Transverse colon (tissue), 4 donors: ENCODE measurements around the gene ARHGAP12. TPM values are rescaled to one million over a fixed set of nuclear protein-coding genes. Genes with fewer than 3 reads are reported as not detected.

Source experiments
- DNase-seq: peaks from one replicate; pipeline ENCODE4 v3.0.0-alpha.2; 2019
- H3K27ac ChIP-seq, 4 donors: fragments of 200-600 bp; sonication (generic); 2 replicates each; pipeline ENCODE4 v1.5.1; 2016 to 2018; ENCODE audit warnings: inconsistent platforms in 4 of 4
- H3K27me3 ChIP-seq: fragments of 200-600 bp; sonication (generic); 2 replicates; pipeline ENCODE4 v1.5.1; 2017; ENCODE audit warnings: inconsistent platforms
- H3K36me3 ChIP-seq, 4 donors: fragments of 200-600 bp; sonication (generic); 2 replicates each; pipeline ENCODE4 v1.5.1; 2017 to 2019; ENCODE audit warnings: inconsistent platforms in 4 of 4
- H3K4me1 ChIP-seq, 4 donors: fragments of 200-600 bp; sonication (generic); 2 replicates each; pipeline ENCODE4 v1.5.1; 2017 to 2020; ENCODE audit warnings: inconsistent platforms in 4 of 4
- H3K4me3 ChIP-seq, 4 donors: fragments of 200-600 bp; sonication (generic); 1 replicate in 1 of 4; 2 replicates in 3 of 4; pipeline versions ENCODE4 v1.5.1 to v1.6.1; 2017 to 2019; ENCODE audit warnings: inconsistent platforms in 4 of 4
- H3K9me3 ChIP-seq, 2 donors: fragments of 200-600 bp; sonication (generic); 2 replicates each; pipeline ENCODE4 v1.5.1; 2017 to 2019; ENCODE audit warnings: inconsistent platforms in 2 of 2
- EP300 ChIP-seq: sonication (generic); formaldehyde crosslinking; IDR thresholded peaks from one replicate; pipeline ENCODE4 v1.6.1; 2017; ENCODE audit warnings: antibody characterized with exemption, low read depth
- POLR2A ChIP-seq: fragments of 450-650 bp; IDR thresholded peaks from one replicate; pipeline ENCODE4 v1.6.1; 2016; ENCODE audit warnings: antibody characterized with exemption, mild to moderate bottlenecking, moderate library complexity
- POLR2AphosphoS5 ChIP-seq, 3 donors: sonication (generic); formaldehyde crosslinking; IDR thresholded peaks; one replicate each; pipeline ENCODE4 v1.6.1; 2016; ENCODE audit warnings: antibody characterized with exemption in 3 of 3
- WGBS, 2 donors: methylation state at CpG; one replicate each; pipeline ENCODE4 v1.1.5; 2018; ENCODE audit warnings: low coverage in 1 of 2; 5-methylcytosine and 5-hydroxymethylcytosine counted together
- in situ Hi-C, 4 donors: fragments of 200-750 bp; cut with MboI; loops; one replicate each; pipeline versions ENCODE4 v1.15.0 to v1.15.1; 2017; ENCODE audit warnings: low sequenced_read_pairs in 3 of 4, low pct_ligation_motif_present in 1 of 4, low pct_unique_long_range_greater_than_20kb in 1 of 4
- intact Hi-C: fragments of 100-400 bp; cut with DNase I; formaldehyde crosslinking; loops from one replicate; pipeline ENCODE4 v1.15.1; 2023; ENCODE audit warnings: low total_unique reads
- total RNA-seq, 4 donors: library from RNA; depleted of rRNA; stranded (reverse); fragments of >200 nt; gene quantifications; one replicate each; pipeline ENCODE4 v1.1.0, GENCODE V29; 2016
- TF ChIP-seq, protein P1 (sequence below), 5 experiments: fragments of 200-600 bp in 3 of 5; fragments of 450-650 bp in 2 of 5; sonication (generic) in 3 of 5; IDR thresholded peaks; 1 replicate in 2 of 5; 2 replicates in 3 of 5; pipeline ENCODE4 v1.5.1; 2016 to 2017; ENCODE audit warnings: antibody characterized with exemption in 5 of 5, inconsistent platforms in 3 of 5, mild to moderate bottlenecking in 2 of 5, moderate library complexity in 1 of 5

Gene ARHGAP12
- total RNA-seq, 4 donors from 2014 or later = 19.9 to 60.5 (median 46.1) TPM

- intact Hi-C loops (no loop called here), in situ Hi-C loops (no loop called here)
- H3K9me3 ChIP-seq = no peaks in the 10 kb centered on the region
- no peak overlapping the region for H3K4me3 ChIP-seq
- H3K27ac ChIP-seq = peak overlapping the region; percentile 61 to 72 (median 66)
- DNase-seq = no peak
- TF ChIP-seq POLR2AphosphoS5 (IDR thresholded peaks at IDR 0.05) (peak in 1 of 3 donors; percentile 20), EP300 (no peak)
- H3K4me1 ChIP-seq = peaks cover 0 to 18% (median 9%) of the 10 kb centered on the region in 4 donors
- 19 to 27% methylated on average over 5 of the region's 5 CpGs for WGBS, 2 donors
- no peaks in the 10 kb centered on the region for H3K36me3 ChIP-seq
- H3K27me3 ChIP-seq = no peaks in the 10 kb centered on the region
Measured at GRCh38 chr10:31936933-31937332, 8.3 kb upstream of the ARHGAP12 start.

GRCh38 chr10:31936086-31936485 lies 7.5 kb upstream of the ARHGAP12 start:
- TF ChIP-seq POLR2AphosphoS5 (IDR thresholded peaks at IDR 0.05) (no peak), POLR2A (no peak), EP300 (no peak)
- TF ChIP-seq, protein P1, sequence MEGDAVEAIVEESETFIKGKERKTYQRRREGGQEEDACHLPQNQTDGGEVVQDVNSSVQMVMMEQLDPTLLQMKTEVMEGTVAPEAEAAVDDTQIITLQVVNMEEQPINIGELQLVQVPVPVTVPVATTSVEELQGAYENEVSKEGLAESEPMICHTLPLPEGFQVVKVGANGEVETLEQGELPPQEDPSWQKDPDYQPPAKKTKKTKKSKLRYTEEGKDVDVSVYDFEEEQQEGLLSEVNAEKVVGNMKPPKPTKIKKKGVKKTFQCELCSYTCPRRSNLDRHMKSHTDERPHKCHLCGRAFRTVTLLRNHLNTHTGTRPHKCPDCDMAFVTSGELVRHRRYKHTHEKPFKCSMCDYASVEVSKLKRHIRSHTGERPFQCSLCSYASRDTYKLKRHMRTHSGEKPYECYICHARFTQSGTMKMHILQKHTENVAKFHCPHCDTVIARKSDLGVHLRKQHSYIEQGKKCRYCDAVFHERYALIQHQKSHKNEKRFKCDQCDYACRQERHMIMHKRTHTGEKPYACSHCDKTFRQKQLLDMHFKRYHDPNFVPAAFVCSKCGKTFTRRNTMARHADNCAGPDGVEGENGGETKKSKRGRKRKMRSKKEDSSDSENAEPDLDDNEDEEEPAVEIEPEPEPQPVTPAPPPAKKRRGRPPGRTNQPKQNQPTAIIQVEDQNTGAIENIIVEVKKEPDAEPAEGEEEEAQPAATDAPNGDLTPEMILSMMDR (IDR thresholded peaks at IDR 0.05) = no peak
- no peaks in the 10 kb centered on the region for H3K36me3 ChIP-seq
- H3K4me3 ChIP-seq = no peak overlapping the region
- intact Hi-C loops = no loop called here
- in situ Hi-C loops = no loop called here
- peaks cover 0 to 16% (median 9%) of the 10 kb centered on the region in 4 donors for H3K4me1 ChIP-seq
- H3K9me3 ChIP-seq = no peaks in the 10 kb centered on the region
- WGBS, 2 donors = 80 to 89% methylated on average over 1 of the region's 1 CpG
- H3K27me3 ChIP-seq = no peaks in the 10 kb centered on the region
- no peak overlapping the region for H3K27ac ChIP-seq
- no peak for DNase-seq

DNA sequence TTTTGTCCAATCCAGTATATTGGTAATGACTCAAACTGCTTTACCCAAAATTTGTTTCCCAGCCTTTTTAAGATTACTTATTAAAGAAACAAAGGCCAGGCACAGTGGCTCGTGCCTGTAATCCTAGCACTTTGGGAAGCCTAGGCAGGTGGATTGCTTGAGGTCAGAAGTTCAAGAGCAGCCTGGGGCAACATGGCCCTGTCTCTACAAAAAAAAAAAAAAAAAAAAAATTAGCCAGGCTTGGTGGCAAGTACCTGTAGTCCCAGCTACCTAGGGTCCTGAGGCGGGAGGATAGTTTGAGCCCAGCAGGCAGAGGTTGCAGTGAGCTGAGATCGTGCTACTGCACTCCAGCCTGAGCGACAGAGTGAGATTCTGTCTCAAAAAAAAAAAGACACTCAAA lies 7.0 kb upstream of the ARHGAP12 start:
- no peak overlapping the region for H3K4me3 ChIP-seq
- no peaks in the 10 kb centered on the region for H3K36me3 ChIP-seq
- no peak overlapping the region for H3K27ac ChIP-seq
- H3K4me1 ChIP-seq = peaks cover 0 to 15% (median 8%) of the 10 kb centered on the region in 4 donors
- 88 to 94% methylated on average over 4 of the region's 4 CpGs for WGBS, 2 donors
- in situ Hi-C loops (no loop called here), intact Hi-C loops (no loop called here)
- H3K27me3 ChIP-seq = no peaks in the 10 kb centered on the region
- TF ChIP-seq EP300 (no peak), POLR2AphosphoS5 (IDR thresholded peaks at IDR 0.05) (no peak)
- TF ChIP-seq, protein P1 (IDR thresholded peaks at IDR 0.05) = no peak
- no peak for DNase-seq
- H3K9me3 ChIP-seq = no peaks in the 10 kb centered on the region

DNA sequence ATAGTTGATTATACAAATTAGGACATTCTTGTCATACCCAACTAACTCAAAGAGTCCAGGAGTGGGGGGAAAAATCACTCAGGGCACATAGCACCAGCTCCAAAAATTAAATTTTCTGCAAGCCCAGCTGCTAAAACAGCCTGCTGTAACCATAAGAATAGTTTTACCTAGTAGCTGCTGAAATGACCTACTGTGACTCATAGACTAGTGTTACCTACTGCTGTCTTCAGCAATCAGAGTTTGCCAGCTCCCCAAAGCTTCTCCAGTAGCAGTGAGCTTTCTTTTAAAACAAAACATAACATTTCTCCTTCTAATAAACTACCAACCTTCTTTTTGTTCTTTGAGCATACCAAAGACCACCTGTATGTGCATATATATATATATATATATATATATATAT lies 4.2 kb upstream of the ARHGAP12 start:
- H3K36me3 ChIP-seq = no peaks in the 10 kb centered on the region
- H3K27ac ChIP-seq = no peak overlapping the region
- TF ChIP-seq POLR2AphosphoS5 (IDR thresholded peaks at IDR 0.05) (no peak), EP300 (no peak), POLR2A (no peak)
- TF ChIP-seq, protein P1 (IDR thresholded peaks at IDR 0.05) = no peak
- H3K4me1 ChIP-seq = peaks cover 5 to 26% (median 15%) of the 10 kb centered on the region in 4 donors
- H3K27me3 ChIP-seq = no peaks in the 10 kb centered on the region
- H3K4me3 ChIP-seq = no peak overlapping the region
- in situ Hi-C loops (no loop called here), intact Hi-C loops (loop anchor here (1.0 kb wide), 1 partner anchor 29 kb away; no protein-coding TSS in a partner anchor)
- H3K9me3 ChIP-seq = no peaks in the 10 kb centered on the region
- DNase-seq = no peak

DNA sequence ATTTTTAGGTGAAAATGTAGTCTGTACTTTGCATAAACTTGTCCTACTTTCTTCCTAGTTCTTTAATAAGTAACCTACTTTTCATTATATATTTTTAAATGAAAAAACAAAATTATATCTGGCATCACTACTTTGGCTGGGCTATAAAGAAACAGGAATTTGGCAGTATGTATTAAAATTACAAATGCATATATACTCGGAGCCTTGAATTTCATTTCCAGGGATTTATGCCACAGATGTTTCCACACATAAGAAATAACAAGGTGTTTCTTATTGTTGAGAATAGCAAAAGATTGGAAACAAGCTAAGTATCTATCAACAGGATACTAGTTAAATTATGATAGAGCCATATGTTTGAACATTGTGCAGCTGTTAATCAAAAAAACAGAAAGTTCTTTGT lies 2.2 kb upstream of the ARHGAP12 start:
- 82 to 100% methylated on average over 1 of the region's 1 CpG for WGBS, 2 donors
- TF ChIP-seq EP300 (no peak), POLR2A (no peak)
- TF ChIP-seq, protein P1 (IDR thresholded peaks at IDR 0.05) = no peak
- no peaks in the 10 kb centered on the region for H3K27me3 ChIP-seq
- intact Hi-C loops = no loop called here
- no peak for DNase-seq
- H3K4me3 ChIP-seq = no peak overlapping the region
- no peaks in the 10 kb centered on the region for H3K36me3 ChIP-seq
- in situ Hi-C loops = no loop called here
- H3K27ac ChIP-seq = peak overlapping the region; percentile 96 to 98 (median 98)
- H3K4me1 ChIP-seq = peaks cover 5 to 32% (median 24%) of the 10 kb centered on the region in 4 donors
- H3K9me3 ChIP-seq = no peaks in the 10 kb centered on the region
